ENCODE data around the gene S100A7.

- no peak for TF ChIP-seq CTCF (conservative IDR thresholded peaks at IDR 0.05 in 1 of 2, IDR thresholded peaks at IDR 0.05 in 1 of 2; ENCODE audit: extremely low read depth in 1 of 2, insufficient read depth in 1 of 2, low read depth in 1 of 2, low read length in 2 of 2)
- no peak for TF ChIP-seq EZH2 (IDR thresholded peaks at IDR 0.05; ENCODE audit: borderline replicate concordance, low read length)
Observed at GRCh38 chr1:153498746-153499145, 38.3 kb upstream of the S100A7 start.
